Measurements from ENCODE around the gene HPGD.
"Not testable (repeated sequence)": the region's sequence is repeated elsewhere in the genome, so short reads cannot be mapped to it uniquely, and the experiment has no call there.

Gene HPGD

DNA sequence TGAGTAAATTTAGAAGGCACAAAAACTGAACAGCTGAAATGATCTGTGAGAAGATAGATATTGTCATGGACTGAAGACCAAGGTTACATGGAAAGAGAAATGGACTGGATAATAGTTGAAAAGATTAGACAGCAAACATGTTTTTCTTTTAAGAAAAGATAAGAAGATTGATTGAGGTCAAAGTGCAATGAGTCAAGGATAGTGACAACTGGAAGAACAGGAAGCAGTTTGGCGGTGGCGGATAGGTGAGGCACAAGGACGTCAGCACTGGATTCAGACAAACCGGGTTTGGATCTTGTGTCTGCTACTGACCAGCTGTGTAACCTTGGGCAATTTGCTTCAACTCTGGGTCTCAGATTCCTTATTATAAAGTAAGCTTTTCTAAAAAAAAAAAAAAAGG lies 2.0 kb upstream of the HPGD start:
- DNase-seq, result no peak

DNA sequence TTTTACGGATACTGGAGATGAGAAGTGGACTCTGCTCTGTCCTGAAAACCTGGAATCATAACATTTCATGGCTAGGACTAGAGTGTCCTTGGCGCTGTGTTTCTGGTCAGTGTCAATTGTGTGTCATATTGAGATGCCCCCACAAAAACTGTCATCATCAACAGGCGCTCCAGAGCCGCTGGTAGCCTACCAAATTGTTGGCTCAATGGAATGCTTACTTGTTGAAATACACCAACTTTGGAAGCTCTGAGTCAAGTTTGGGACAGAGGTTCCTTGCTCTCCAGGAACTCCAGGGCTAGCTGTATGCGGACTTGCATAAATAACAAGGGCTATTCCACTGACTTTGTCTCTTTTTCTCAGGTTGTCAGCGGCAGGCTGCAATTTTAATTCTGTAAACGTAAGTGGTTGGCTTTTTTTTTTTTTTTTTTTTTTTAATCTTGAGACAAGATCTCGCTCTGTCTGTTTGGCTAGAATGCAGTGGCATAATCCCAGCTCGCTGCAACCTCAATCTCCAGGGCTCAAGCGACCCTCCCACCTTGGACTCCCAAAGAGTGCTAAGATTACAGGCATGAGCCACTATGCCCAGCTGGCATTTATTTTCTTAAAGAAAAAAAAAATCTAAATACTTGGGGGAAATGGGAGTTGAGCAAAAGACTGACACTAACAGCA lies 871 bp upstream of the HPGD start:
- peak in 1 of 2 donors; percentile 25 for DNase-seq

DNA sequence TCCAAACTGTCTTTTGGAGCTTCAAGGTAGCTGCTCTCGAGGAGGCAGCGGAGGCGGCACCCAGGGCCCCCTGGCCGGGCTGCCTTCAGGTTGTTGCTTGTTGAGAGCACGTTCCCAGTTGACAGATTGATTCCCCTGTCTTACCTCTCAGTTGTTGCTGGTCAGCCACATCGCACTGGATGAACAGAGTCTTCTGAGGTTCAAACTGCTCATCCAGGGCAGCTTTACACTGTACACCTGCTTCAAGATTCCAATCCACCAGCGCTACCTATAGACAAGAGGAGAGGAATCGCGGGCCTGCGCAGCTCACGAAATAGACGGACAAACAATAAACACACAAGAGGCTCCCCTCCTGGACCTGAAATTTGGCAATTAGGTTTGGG lies 497 bp downstream of the HPGD start:
- DNase-seq, result no peak

DNA sequence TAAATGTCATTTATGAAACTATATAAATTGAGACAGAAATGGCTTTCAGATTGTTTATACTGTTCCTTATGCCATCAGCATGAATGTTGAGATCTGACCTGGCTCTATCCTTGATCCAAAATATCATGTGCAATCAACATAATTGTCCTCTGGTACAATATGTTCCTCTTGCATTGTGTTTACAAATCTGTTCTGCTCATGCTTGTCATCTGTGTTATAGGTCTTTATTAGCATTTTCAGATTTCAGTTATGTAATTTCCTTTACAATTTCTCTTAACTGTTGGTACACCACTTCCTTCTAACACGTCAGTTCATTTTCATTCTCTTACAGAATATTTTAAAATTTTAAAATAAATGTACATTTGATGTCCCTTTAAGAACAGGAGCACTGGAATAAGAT lies 1.6 kb downstream of the HPGD start:
- DNase-seq, result peak; percentile 50 to 55

DNA sequence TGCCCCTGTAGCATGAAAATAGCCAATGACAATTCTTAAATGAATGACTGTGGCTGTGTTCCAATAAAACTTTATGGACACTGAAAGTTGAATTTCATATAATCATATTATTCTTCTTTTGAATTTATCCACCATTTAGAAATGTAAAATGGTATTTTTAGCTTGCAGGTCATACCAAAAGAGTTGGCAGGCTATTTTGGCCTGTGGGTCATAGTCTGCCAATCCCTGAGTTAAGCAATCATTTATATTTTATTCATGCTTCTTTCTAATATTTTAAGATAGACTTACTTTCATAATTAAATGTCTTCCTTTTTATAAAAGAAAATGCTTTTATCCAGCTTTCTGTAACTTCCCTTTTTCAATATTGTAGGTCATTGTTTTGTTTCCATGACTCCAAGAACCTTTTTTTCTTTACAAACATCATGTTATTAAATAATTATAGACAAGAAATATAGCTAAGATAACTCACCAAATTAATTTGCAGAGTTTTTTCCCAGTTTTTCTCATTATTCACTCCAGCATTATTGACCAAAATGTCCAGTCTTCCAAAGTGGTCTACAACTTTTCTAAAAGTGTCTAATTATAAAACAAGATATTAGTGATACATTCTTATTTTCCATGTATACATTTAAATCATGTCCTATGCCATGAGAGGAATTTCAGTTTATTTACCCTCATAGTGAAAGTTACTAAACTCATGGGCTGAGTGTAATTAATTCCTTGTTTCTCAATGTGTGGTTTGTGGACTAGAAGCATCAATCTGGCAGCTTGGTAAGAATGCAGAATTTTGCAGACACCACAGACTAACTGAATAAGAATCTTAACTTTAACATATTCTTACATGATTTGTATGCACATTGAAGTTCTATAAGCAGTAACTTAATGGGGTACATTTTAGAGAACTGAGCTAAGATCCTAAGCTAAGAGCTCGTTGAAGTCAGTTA lies 4.5 kb downstream of the HPGD start:
- DNase-seq, result peak; percentile 25 to 39

DNA sequence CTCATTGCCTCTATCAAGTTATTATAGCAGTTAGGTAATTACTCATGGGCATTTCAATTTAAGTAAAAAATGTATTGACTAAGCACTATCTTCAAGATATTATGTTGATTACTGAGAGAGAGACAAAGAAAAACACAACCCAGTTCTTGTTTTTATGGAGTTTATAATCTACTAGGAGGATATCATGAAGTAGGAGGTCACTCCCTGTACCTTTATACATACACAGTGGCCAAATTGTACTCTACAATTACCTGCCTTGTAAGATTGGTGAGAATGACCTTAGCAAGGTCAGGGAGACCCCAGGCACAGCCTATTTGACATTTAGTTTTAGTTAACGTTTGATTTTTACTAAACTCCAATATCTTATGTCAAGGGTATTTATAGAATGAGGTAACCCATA lies 5.5 kb downstream of the HPGD start:
- DNase-seq, result no peak

DNA sequence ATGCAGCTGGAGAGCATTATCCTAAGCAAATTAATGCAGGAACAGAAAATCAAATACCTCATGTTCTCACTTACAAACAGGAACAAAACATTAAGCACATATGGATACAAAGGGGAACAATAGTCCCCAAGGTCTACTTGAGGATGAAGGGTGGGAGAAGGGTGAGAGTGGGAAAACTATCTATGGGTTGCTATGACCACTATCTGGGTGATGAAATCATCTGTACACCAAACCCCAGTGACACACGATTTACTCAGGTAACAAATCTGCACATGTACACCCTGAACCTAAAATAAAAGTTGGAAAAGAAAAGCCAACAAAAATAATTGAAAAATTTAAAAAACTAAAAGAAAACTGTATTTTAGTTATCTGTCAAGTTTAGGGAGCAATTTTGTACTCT lies 5.9 kb downstream of the HPGD start:
- no peak for DNase-seq

DNA sequence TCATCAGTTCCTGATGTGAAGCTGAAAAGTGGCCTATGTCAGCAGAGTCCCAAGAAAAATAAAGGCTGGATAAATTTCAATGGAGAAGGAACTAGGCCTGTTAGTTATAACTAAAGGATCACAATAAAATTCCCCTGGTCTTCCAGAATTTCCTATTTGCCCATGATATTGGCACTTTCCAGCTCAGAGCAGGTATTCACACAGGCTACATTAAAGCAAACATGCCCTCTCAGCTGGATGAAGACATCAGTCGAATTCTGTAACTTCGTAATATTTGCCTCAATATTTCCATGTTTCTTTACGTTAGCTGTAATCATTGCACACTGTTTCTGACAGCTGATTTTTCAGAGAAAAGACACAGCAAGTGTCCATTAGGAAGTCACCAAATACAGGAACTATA lies 9.5 kb downstream of the HPGD start:
- no peak for DNase-seq

DNA sequence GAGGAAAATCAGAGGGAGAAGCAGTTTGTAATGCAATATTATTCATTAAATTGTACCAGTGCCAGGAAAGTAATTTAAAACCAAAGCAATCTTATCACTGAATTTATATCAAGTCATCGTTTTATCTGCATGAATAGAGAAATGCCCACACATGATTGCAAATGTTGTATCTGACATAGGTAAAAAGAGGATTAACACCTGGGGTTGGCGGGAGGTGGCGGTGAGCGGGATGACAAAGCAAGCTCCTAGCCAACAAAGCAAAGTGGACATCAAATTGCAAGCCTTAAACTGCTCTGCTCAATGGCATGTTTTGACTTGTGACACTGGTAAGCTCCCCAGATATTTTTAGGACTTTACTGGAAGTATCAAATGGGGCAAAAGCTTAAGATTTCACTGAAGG lies 16.4 kb downstream of the HPGD start:
- no peak for DNase-seq

DNA sequence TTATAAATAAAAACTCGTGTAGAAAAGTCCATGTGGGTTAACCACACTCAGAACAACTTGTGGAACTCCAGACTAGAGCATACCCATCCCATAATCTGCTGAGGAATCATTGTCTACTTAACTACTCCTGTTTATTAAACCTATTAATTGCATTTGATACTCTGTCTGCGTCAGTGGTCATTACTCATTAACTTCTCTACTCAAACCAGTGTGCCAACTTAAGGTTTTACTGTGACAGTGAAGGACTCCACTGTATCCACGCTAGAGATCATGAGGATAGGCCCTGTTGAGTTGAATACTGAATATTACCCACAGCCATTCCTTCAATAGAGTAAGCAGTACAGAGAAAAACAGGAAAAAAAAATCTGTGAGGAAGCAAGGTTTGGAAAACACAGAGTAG lies 17.3 kb downstream of the HPGD start:
- DNase-seq, result no peak

DNA sequence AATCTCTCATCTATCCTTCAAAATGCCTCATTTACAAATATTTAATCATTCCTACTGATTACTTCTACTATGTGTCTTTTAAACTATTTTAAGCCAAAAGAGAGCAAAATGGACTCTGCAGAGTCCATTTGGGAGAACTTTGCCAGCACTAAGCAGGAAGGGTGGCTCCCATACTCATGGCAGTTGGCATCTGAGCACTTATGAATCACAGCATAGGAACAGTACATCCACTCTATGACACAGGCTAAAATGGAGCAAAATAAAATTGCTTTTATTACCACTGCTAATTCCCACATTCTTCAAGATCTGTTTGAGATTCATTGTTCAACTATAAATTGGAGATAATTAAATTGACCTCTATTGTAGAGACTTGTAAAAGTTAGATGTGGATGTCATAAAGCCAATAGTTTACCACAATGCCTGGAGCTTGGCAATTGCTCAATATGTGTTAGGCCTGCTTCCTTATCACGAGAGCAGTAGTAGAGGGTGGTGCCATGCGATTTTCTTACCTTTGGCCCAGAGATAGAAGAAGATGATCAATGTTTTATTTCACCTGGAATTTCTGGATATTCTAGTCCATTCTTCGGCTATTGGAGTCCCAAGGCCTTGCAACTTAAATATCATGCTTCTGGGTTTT lies 19.1 kb downstream of the HPGD start:
- no peak for DNase-seq

DNA sequence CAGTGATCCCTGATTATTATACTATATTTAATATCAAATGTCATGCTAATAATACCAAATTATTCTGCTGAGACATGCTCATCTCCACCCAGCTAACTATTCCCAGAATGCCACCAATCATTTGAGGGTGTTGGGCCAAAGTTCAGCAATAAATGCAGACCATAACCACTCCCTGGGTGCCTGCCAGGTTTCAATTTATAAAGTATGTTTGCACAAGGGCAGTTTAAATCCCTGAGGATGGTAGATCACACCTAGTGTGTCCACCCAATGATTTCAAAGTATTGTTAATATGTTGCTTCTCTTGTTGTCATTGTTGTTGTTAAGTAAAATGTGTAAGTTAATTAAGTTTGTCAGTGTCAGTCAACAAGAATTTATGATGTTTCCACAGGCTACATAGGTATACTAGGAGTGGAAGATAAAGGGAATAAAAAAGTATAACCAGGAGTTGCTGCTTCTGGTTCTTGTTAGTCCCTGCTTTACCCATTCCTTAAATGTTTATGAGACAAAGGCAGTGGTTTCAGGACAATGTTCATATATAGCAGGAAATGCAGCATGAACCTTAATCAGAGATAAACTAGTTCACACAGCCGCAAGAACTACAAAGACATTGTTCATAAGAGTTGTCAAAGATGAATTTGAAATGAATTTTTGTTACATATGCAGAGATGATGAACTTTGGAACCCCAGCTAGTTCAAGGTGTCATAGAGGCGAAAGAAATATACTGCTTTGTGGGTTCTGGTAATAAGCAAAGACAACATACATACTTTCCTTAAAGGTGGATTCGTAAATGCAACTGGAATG lies 25.5 kb downstream of the HPGD start:
- DNase-seq, result no peak

DNA sequence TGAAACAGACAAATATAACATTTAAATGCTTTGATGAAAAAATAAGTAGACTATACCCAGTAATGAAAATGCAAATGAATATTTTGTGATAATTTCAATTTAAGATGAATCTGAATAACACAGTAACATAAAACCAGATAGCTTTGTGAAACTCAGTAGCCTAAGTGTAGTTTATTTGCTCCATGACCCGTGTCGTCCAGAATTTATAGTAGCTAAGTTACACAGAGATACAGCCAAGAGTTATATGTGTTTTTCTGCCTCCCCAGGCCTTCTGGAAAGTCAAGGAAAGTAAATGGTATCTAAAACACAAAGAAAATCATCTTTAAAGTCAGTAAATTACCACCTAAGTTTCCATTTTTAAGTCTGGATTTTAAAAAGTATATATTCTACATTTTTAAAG lies 26.7 kb downstream of the HPGD start:
- DNase-seq, result no peak

DNA sequence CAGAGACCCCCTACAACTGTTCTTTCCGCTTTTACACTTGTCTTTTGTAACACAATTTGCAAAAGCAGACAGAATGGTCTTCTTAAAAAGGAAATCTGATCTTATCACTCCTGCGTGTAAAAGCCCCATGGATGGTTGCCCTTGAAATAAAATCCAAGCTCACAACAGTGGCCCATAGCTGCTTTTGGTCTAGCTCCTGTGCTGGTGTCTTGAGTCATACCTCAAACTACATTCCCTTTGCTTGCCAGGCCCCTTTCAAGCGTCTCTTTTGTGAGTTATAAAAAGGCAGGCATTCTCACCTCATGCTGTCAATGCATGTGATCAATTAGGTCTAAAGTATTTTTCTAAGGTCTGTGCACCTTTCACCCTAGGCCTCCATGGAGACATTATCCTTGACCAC lies 27.6 kb downstream of the HPGD start:
- no peak for DNase-seq

DNA sequence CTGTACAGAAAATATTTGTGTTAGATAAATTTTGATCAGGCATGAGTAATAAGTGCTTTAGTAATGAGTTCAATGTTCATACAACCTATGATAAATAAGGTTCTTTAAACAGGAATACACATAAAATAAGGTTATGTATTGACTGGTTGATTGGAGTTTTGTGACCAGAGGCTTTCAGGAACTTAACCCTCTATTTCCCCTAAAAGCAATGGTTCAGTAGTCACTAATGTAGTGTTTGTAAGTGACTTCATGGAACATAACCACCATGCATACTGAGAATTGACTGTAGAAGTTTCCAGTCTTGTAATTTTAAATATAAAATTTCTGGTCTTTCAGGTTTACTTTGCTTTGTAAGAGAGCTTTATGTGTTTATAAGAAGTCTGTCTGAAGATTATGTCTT lies 28.1 kb downstream of the HPGD start:
- DNase-seq, result no peak

DNA sequence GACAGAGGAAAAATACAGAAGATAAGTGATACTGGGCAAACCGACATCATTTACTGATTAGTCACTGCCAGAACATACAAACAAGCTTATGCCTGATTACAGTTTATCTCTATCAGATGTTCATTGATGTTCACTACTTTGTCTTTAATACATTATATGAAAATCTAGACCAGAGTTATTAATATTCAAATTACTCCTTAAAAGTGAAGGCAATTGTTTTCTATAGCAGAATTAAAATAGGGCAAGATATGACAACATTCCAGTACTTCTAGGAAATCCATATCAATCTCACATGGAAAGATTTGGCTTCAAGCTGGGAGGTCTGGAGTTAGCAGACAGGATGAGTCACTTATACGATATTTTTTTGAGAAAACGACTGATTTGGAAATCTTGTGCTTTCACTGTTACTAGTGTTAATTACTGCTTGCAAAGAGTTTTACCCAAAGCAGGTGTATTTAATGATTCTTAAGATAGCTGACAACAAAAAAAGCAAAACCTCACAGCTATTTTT lies 31.8 kb downstream of the HPGD start:
- no peak for DNase-seq

DNA sequence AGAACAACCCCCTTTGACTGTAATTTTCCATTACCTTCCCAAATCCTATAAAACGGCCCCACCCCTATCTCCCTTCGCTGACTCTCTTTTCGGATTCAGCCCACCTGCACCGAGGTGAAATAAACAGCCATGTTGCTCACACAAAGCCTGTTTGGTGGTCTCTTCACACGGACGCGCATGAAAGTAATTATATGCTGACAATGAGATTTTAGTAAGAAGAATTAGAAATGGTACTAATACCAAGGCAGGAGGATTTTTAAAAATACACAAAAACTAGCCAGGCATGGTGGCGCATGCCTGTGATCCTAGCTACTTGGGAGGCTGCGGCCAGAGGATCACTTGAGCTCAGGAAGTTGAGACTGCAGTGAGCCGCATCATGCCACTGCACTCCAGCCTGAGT lies 33.9 kb downstream of the HPGD start:
- DNase-seq, result not testable (repeated sequence)

DNA sequence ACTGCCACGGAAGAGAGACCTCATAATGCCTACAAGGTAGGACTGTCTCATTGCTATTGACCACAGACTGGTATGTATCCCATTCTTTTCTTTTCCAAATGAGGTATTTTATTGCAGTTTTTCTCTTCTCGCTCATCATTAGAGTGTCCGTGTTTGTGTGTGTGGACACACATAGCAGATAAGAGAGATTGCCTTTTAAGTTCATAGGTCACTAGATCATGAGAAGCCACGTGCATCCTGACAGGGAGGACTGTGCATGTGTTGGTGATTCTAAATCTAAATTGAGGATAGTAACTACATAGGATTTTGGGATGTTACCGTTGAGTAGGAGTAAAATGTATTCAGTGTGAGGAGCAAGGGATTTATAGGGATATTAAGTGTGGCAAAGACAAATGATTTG lies 37.3 kb downstream of the HPGD start:
- DNase-seq, result no peak

DNA sequence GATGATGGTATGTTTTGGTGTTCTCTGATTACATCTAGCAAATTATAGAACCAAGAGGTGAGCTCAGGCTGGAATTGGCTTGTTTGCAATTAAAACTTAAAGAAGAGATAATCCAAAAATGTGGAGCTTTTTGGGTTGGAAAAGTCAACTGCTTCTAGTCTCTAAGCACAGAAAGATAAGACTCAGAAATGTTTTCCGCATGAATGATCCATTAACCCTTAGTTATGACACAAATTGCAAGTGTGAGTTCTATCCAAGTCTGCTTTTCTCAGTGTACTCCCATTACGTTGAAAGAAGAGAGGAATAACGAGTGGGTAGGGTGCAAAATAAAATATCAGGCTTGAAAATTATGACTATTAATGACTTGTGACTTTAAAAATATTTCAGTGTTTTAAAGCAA lies 38.5 kb downstream of the HPGD start:
- DNase-seq, result no peak

DNA sequence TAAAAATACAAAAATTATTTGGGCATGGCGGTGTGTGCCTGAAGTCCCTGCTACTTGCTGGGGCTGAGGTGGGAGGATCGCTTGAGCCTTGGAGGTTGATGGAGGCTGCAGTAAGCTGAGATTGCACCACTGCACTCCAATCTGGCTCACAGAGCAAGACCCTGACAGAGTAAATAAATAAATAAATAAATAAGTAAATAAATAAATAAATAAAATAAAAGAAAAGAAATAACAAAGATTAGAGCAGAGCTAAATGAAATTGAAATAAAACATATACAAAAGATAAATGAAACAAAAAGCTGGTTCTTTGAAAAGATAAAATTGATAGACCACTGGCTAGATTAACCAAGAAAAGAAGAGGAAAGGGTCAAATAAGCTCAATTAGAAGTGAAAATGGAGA lies 43.1 kb downstream of the HPGD start:
- no peak for DNase-seq

DNA sequence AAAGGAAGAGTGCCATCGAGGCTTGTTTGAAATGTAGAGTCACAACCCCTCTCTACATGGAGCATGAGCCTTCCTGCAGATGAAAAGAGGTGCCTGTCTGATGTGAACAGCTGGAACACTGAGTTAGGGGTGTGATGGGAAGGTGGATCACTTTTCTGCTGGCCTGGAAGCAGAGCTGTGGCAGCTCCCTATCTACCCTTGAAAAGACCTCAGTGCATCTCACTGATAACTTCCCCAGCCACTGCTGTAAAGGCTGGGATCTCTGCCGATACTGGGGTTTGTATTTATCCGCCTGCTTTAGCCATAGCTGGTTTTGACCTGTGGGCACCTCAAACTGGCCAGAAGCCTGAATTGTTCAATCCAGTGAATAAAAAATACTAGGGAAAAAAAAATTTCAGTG lies 46.8 kb downstream of the HPGD start:
- no peak for DNase-seq

DNA sequence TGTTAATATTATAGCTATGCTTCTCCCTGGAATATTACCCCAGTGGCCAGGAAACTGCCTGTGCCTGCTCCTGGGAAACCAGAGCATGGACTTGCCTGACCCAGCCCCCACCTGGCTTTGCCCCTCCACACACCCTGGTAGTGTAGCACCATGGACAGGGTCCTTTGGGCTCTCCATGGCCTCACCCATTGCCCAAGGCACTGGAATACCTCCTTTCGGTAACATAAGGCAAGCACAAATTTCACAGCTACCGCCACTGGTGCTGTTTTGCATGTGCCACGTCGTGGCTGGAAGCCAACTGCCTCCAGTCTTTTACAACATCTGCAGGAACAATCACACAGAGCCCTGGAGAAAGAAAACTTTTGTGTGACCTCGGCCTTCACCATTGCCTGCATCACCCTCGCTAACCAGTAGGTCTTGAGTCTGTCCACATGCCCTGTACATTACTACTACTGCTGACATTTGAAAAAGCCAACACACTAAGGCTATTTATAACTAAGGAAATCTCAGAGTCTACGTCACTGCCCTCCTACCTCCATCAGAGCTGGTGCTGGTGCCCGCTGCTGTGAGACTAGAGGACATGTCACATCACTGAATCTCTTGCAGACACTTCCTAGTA lies 47.7 kb downstream of the HPGD start:
- no peak for DNase-seq

DNA sequence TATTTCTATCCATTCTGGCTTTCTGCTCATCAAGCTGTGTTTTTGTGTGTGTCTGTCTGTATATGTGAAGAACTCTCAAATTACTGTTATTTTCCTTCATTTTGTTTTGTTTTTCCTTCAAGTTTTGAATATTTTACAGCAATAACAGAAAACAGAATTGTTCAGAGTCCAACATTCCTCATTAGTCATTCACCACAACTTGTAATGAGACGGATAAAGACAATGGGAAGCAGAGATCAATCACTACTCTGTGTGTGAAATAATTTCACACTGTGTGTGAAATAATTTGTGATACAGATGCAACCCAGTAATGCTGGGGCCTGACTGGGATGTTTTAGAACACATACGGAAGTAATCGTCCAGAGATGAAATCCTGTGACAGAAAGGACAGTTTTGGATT lies 55.2 kb downstream of the HPGD start:
- no peak for DNase-seq
